IMR-90 (cell line): ENCODE results near the gene TNF. TPM values are rescaled to one million over a fixed set of nuclear protein-coding genes. Genes with fewer than 3 reads are reported as not detected.

ENCODE experiments used
- ATAC-seq: fragments of 200-7000 bp; cut with Tn5 transposase; 2 replicates; pipeline ENCODE4 v1.9.1; 2020; ENCODE audit warnings: low read depth, mild to moderate bottlenecking, moderate library complexity
- BruUV-seq: library from RNA; stranded (reverse); fragments of 400-500 nt; replicated peaks from 2 replicates; lab custom pipeline; 2021; lab: Mats Ljungman, UMichigan
- CTCF ChIA-PET: fragments of 300-600 bp; formaldehyde crosslinking; extraction: SDS; loops from one replicate; lab custom pipeline; 2021; ENCODE audit warnings: antibody characterized with exemption; lab: Yijun Ruan, JAX
- POLR2A ChIA-PET: fragments of 300-600 bp; sonication (Branson Sonifier 250); formaldehyde crosslinking; loops from one replicate; lab custom pipeline; 2022; ENCODE audit warnings: antibody characterized with exemption; ENCODE audit not compliant: unreplicated experiment; lab: Charles Lee
- DNase-seq: peaks from one replicate; pipeline ENCODE4 v3.0.0; 2013
- H2AFZ ChIP-seq: replicated peaks from 2 replicates; pipeline ENCODE3; 2013; ENCODE audit warnings: low read length, mild to moderate bottlenecking; ENCODE audit not compliant: poor library complexity
- H2AK5ac ChIP-seq: 2 replicates; pipeline ENCODE4 v1.6.1; 2013; ENCODE audit warnings: low read depth, low read length, inconsistent platforms
- H2AK9ac ChIP-seq: replicated peaks from 2 replicates; pipeline ENCODE3; 2013; ENCODE audit warnings: mild to moderate bottlenecking, low read depth, low read length, moderate library complexity; ENCODE audit not compliant: poor library complexity
- H2BK120ac ChIP-seq: 2 replicates; pipeline ENCODE4 v1.6.1; 2013; ENCODE audit warnings: low read depth, low read length, inconsistent platforms
- H2BK15ac ChIP-seq: 3 replicates; pipeline ENCODE4 v1.6.1; 2013; ENCODE audit warnings: low read depth, low read length, inconsistent platforms
- H2BK20ac ChIP-seq: 2 replicates; pipeline ENCODE4 v1.6.1; 2013; ENCODE audit warnings: low read depth, mild to moderate bottlenecking, inconsistent platforms, low read length, moderate library complexity
- H2BK5ac ChIP-seq: 2 replicates; pipeline ENCODE4 v1.6.1; 2013; ENCODE audit warnings: mild to moderate bottlenecking, low read depth, low read length, inconsistent platforms; ENCODE audit not compliant: poor library complexity, severe bottlenecking
- H3K14ac ChIP-seq: replicated peaks from 2 replicates; pipeline ENCODE4 v1.6.1; 2013; ENCODE audit warnings: low read depth, low read length, inconsistent platforms
- H3K18ac ChIP-seq: 2 replicates; pipeline ENCODE4 v1.6.1; 2013; ENCODE audit warnings: low read depth, low read length, control low read depth
- H3K23ac ChIP-seq: 2 replicates; pipeline ENCODE4 v1.6.1; 2013; ENCODE audit warnings: low read depth, low read length, inconsistent platforms
- H3K27ac ChIP-seq: 2 replicates; pipeline ENCODE4 v1.5.1; 2013; ENCODE audit warnings: mild to moderate bottlenecking, control low read depth, low read length; ENCODE audit not compliant: insufficient read depth
- H3K27me3 ChIP-seq: 2 replicates; pipeline ENCODE4 v1.6.1; 2013; ENCODE audit warnings: low read length; ENCODE audit not compliant: control insufficient read depth, insufficient read depth
- H3K36me3 ChIP-seq: 2 replicates; pipeline ENCODE4 v1.6.1; 2013; ENCODE audit warnings: low read length, mixed read lengths; ENCODE audit not compliant: control insufficient read depth, insufficient read depth
- H3K4ac ChIP-seq: 2 replicates; pipeline ENCODE4 v1.6.1; 2013; ENCODE audit warnings: low read depth, low read length, inconsistent platforms
- H3K4me1 ChIP-seq: 2 replicates; pipeline ENCODE4 v1.6.1; 2013; ENCODE audit warnings: low read length, mixed read lengths; ENCODE audit not compliant: control insufficient read depth, insufficient read depth
- H3K4me2 ChIP-seq: 2 replicates; pipeline ENCODE4 v1.6.1; 2013; ENCODE audit warnings: low read depth, mild to moderate bottlenecking, control low read depth, low read length, moderate library complexity
- H3K4me3 ChIP-seq: 2 replicates; pipeline ENCODE4 v1.5.1; 2013; ENCODE audit warnings: low read depth, mild to moderate bottlenecking, control low read depth, low read length, moderate library complexity; ENCODE audit not compliant: insufficient read depth
- H3K56ac ChIP-seq: 2 replicates; pipeline ENCODE4 v1.6.1; 2013; ENCODE audit warnings: low read length, inconsistent platforms; ENCODE audit not compliant: insufficient read depth; ENCODE audit errors: extremely low read depth
- H3K79me1 ChIP-seq, 2 experiments: 2 replicates each; pipeline ENCODE4 v1.6.1; 2013; ENCODE audit warnings: low read length in 2 of 2, inconsistent platforms in 1 of 2, low read depth in 1 of 2
- H3K9ac ChIP-seq: 2 replicates; pipeline ENCODE4 v1.6.1; 2013; ENCODE audit warnings: low read depth, low read length, control low read depth
- H3K9me1 ChIP-seq: 2 replicates; pipeline ENCODE4 v1.6.1; 2013; ENCODE audit warnings: low read length, inconsistent platforms; ENCODE audit not compliant: insufficient read depth
- H3K9me3 ChIP-seq: 2 replicates; pipeline ENCODE4 v1.6.1; 2013; ENCODE audit warnings: low read length; ENCODE audit not compliant: control insufficient read depth, insufficient read depth
- H4K20me1 ChIP-seq: 2 replicates; pipeline ENCODE4 v1.6.1; 2013; ENCODE audit warnings: low read length, inconsistent platforms; ENCODE audit not compliant: insufficient read depth
- H4K5ac ChIP-seq: 2 replicates; pipeline ENCODE4 v1.6.1; 2013; ENCODE audit warnings: mild to moderate bottlenecking, low read depth, low read length, control low read depth
- H4K8ac ChIP-seq, 2 experiments: 2 replicates each; pipeline ENCODE4 v1.6.1; 2013; ENCODE audit warnings: low read depth in 2 of 2, low read length in 2 of 2, control low read depth in 1 of 2, inconsistent platforms in 1 of 2
- H4K91ac ChIP-seq: 2 replicates; pipeline ENCODE4 v1.6.1; 2013; ENCODE audit warnings: low read depth, low read length, inconsistent platforms; ENCODE audit not compliant: insufficient read depth
- BHLHE40 ChIP-seq: fragments of 150-350 bp; IDR thresholded peaks from 2 replicates; pipeline ENCODE4 v1.6.1; 2016; ENCODE audit warnings: mild to moderate bottlenecking, low read depth, low read length
- CEBPB ChIP-seq: IDR thresholded peaks from 2 replicates; pipeline ENCODE4 v1.6.1; 2012; ENCODE audit warnings: low read depth, low read length, improper control_type of control experiment
- CTCF ChIP-seq: conservative IDR thresholded peaks from 2 replicates; pipeline ENCODE4 v1.5.1; 2012; ENCODE audit warnings: mild to moderate bottlenecking, low read depth, low read length, improper control_type of control experiment
- MXI1 ChIP-seq: IDR thresholded peaks from 2 replicates; pipeline ENCODE4 v1.6.1; 2012; ENCODE audit warnings: low read depth, mild to moderate bottlenecking, low read length, moderate library complexity, borderline replicate concordance
- RCOR1 ChIP-seq: IDR thresholded peaks from 2 replicates; pipeline ENCODE4 v1.6.1; 2012; ENCODE audit warnings: mild to moderate bottlenecking, low read length, improper control_type of control experiment; ENCODE audit not compliant: insufficient replicate concordance
- WGBS, 2 experiments: methylation state at CpG; one replicate each; pipeline versions ENCODE4 v1.1.5 to v1.1.7; 2013; ENCODE audit warnings: missing lambda C conversion rate in 2 of 2; ENCODE audit not compliant: insufficient read length in 1 of 2; ENCODE audit errors: extremely low coverage in 2 of 2; 5-methylcytosine and 5-hydroxymethylcytosine counted together
- dilution Hi-C: fragments of 300-500 bp; cut with HindIII; formaldehyde crosslinking; loops from one replicate; pipeline ENCODE4 v1.14.3; 2018; ENCODE audit warnings: low sequenced_read_pairs; ENCODE audit not compliant: unreplicated experiment
- in situ Hi-C: fragments of 300-500 bp; cut with MboI; formaldehyde crosslinking; loops from 3 replicates; pipeline ENCODE4 v1.14.3; 2019; ENCODE audit warnings: low sequenced_read_pairs, inconsistent platforms, mixed read lengths
- intact Hi-C: fragments of 100-400 bp; cut with micrococcal nuclease; formaldehyde crosslinking; loops from 2 replicates; pipeline ENCODE4 v1.10.0; 2022
- polyA plus RNA-seq, 3 experiments: library from polyadenylated mRNA; depleted of rRNA; stranded (reverse); fragments of >200 nt; gene quantifications; 2 replicates each; pipeline ENCODE4 v1.2.3, GENCODE V29; 2012; ENCODE audit warnings: low replicate concordance in 1 of 3
- total RNA-seq: library from RNA; depleted of rRNA; stranded (reverse); fragments of >200 nt; gene quantifications from 2 replicates; pipeline ENCODE4 v1.2.3, GENCODE V29; 2012

The TNF gene
- total and polyA plus RNA-seq, 2 of the 4 experiments (the other 2 are of a cell fraction), result not detected

DNA sequence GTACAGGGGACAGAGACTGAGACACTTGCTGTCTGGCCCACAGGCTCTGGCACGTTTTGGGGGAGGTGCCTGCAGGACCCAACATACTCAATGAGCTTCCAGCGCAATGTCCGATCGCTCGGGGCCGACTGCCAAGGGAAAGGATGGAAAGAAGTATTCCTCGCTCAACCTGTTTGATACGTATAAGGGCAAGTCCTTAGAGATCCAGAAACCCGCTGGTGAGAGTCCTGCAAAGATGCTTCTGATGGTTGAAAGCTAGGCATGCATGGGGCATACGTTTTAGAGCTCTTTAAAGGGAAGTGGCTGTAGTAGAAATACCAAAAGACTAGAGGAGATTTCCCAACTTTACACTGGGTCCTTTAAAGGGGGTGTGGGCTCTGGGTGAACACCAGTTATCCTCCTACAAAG lies 47.3 kb downstream of the TNF start:
- Histone ChIP-seq H3K56ac (no peak overlapping the region), H2BK5ac (peak overlapping the region; percentile 15), H3K36me3 (peaks cover 47% of the 10 kb centered on the region), H2AFZ (no peak overlapping the region), H3K27ac (no peak overlapping the region), H2AK9ac (no peak overlapping the region), H3K4me2 (peak overlapping the region; percentile 98), H3K23ac (peak overlapping the region; percentile 99; the same call in 1 of the 2 replicates), H3K18ac (no peak overlapping the region), H2BK20ac (no peak overlapping the region), H3K4me1 (no peaks in the 10 kb centered on the region), H4K91ac (no peak overlapping the region), H3K27me3 (no peaks in the 10 kb centered on the region), H3K4ac (no peak overlapping the region), H4K5ac (no peak overlapping the region), H3K79me1 (peaks cover 22 to 56% of the 10 kb centered on the region in 2 experiments), H4K20me1 (peaks cover 50% of the 10 kb centered on the region), H3K14ac (no peak overlapping the region), H2BK15ac (no peak overlapping the region), H3K9ac (peak overlapping the region; percentile 100; the same call in 1 of the 2 replicates), H3K9me3 (no peaks in the 10 kb centered on the region), H2AK5ac (no peak overlapping the region), H4K8ac (no peak overlapping the region), H3K9me1 (peaks cover 6% of the 10 kb centered on the region), H3K4me3 (no peak overlapping the region), H2BK120ac (no peak overlapping the region)
- dilution Hi-C loops, result no loop called here
- intact Hi-C loops, result no loop called here
- ATAC-seq, result no peak
- no peak for DNase-seq
- 60% methylated on average over 2 of the region's 10 CpGs; no CpG with 5 or more reads in 1 of the 2 experiments for WGBS, 2 experiments
- CTCF ChIA-PET, result interaction anchor here (1.3 kb wide), 1 partner anchor 15 kb away, joined by 4 read pairs; no protein-coding TSS in a partner anchor
- in situ Hi-C loops, result no loop called here
- no TSS peak for BruUV-seq
- TF ChIP-seq CTCF (no peak), MXI1 (no peak), RCOR1 (no peak), BHLHE40 (no peak), CEBPB (no peak)
- POLR2A ChIA-PET, result interaction anchor here (0.6 kb wide), 1 partner anchor 216 kb away, joined by 4 read pairs; no protein-coding TSS in a partner anchor
